ENCODE results near the gene PPP2R5C.
"Not testable (repeated sequence)": the region's sequence is repeated elsewhere in the genome, so short reads cannot be mapped to it uniquely, and the experiment has no call there.

The PPP2R5C gene

GRCh38 chr14:101739446-101740141, 21.9 kb upstream of the PPP2R5C start:
- intact Hi-C loops (cut with DNase I): no loop called here
- DNase-seq: peak in 26 of 42 donors; percentile 18 to 81 (median 51)

GRCh38 chr14:101740981-101741380, 20.5 kb upstream of the PPP2R5C start:
- DNase-seq: peak in 2 of 42 donors; percentile 12 to 17

GRCh38 chr14:101743701-101744100, 17.8 kb upstream of the PPP2R5C start:
- intact Hi-C loops (cut with DNase I): no loop called here
- DNase-seq: peak in 2 of 42 donors; percentile 10 to 14

More at GRCh38 chr14:101740981-101741380, 20.5 kb upstream of the PPP2R5C start:
- intact Hi-C loops (cut with DNase I): no loop called here

- intact Hi-C loops (cut with DNase I); DNase-seq: not testable (repeated sequence)
These were observed 17.1 kb upstream of the PPP2R5C start for GRCh38 chr14:101744382-101744781.

- DNase-seq: peak in 1 of 42 donors; percentile 4
- intact Hi-C loops (cut with DNase I): not testable (repeated sequence)
These were observed 11.8 kb upstream of the PPP2R5C start for GRCh38 chr14:101749756-101750155.

GRCh38 chr14:101754893-101755292, 6.6 kb upstream of the PPP2R5C start:
- intact Hi-C loops (cut with DNase I): no loop called here

GRCh38 chr14:101755591-101756324, 5.8 kb upstream of the PPP2R5C start:
- intact Hi-C loops (cut with DNase I): no loop called here
- DNase-seq: peak in 1 of 42 donors; percentile 31

More at GRCh38 chr14:101754893-101755292, 6.6 kb upstream of the PPP2R5C start:
- DNase-seq: peak in 2 of 42 donors; percentile 6 to 16

GRCh38 chr14:101757064-101757838, 4.3 kb upstream of the PPP2R5C start:
- intact Hi-C loops (cut with DNase I): no loop called here
- DNase-seq: peak in 1 of 42 donors; percentile 34

GRCh38 chr14:101757839-101758211, 3.7 kb upstream of the PPP2R5C start:
- peak in 1 of 42 donors; percentile 31 for DNase-seq
- intact Hi-C loops (cut with DNase I): no loop called here

GRCh38 chr14:101758913-101759593, 2.5 kb upstream of the PPP2R5C start:
- intact Hi-C loops (cut with DNase I): no loop called here
- peak in 35 of 42 donors; percentile 20 to 84 (median 59) for DNase-seq

GRCh38 chr14:101760138-101761011, 1.1 kb upstream of the PPP2R5C start:
- DNase-seq: peak; percentile 94 to 100 (median 99)
- intact Hi-C loops (cut with DNase I): loop anchor here (5.0 kb wide), 2 partner anchors 187 to 207 kb away; no protein-coding TSS in a partner anchor

GRCh38 chr14:101761881-101762529, 496 bp downstream of the PPP2R5C start:
- intact Hi-C loops (cut with DNase I): loop anchor here (5.0 kb wide), 2 partner anchors 185 to 205 kb away; no protein-coding TSS in a partner anchor
- DNase-seq: peak in 37 of 42 donors; percentile 46 to 87 (median 67)

GRCh38 chr14:101762530-101763101, 1.1 kb downstream of the PPP2R5C start:
- DNase-seq: no peak
- intact Hi-C loops (cut with DNase I): loop anchor here (5.0 kb wide), 2 partner anchors 185 to 205 kb away; no protein-coding TSS in a partner anchor

GRCh38 chr14:101763941-101764709, 2.6 kb downstream of the PPP2R5C start:
- DNase-seq: peak in 1 of 42 donors; percentile 34
- intact Hi-C loops (cut with DNase I): loop anchor here (5.0 kb wide), 2 partner anchors 183 to 203 kb away; no protein-coding TSS in a partner anchor

GRCh38 chr14:101767618-101768362, 6.3 kb downstream of the PPP2R5C start:
- intact Hi-C loops (cut with DNase I): no loop called here
- peak in 1 of 42 donors; percentile 25 for DNase-seq
